ENCODE measurements around the gene SCUBE2. TPM values are rescaled to one million over a fixed set of nuclear protein-coding genes. Genes with fewer than 3 reads are reported as not detected.
A peak's percentile ranks its signal among the peaks of the same experiment; 100 is the strongest.

The SCUBE2 gene
- total and polyA plus RNA-seq, 2 of the 4 experiments (the other 2 are of a cell fraction): 0.43 to 0.72 TPM

- H3K4me1 ChIP-seq (ENCODE audit: control insufficient read depth, insufficient read depth, low read length): peaks cover 8% of the 10 kb centered on the region
- H3K4ac ChIP-seq (ENCODE audit: low read depth, low read length): peak overlapping the region; percentile 33
- no peak overlapping the region for H3K23ac ChIP-seq (ENCODE audit: low read depth, low read length)
- intact Hi-C loops (cut with micrococcal nuclease): loop anchor here (1.0 to 10.0 kb wide), 5 partner anchors 122 to 443 kb away; partner anchors contain the start of gene TMEM9B
- H3K4me3 ChIP-seq (ENCODE audit: insufficient read depth, low read depth, low read length): no peak overlapping the region
- H3K27ac ChIP-seq (ENCODE audit: insufficient read depth, low read length): no peak overlapping the region
- DNase-seq (peak; percentile 69), ATAC-seq (ENCODE audit: low read depth) (peak; percentile 96)
- H2BK120ac ChIP-seq (ENCODE audit: low read depth, low read length): peak overlapping the region; percentile 33; the same call in 1 of the 2 replicates
- no peak for TF ChIP-seq RCOR1 (IDR thresholded peaks at IDR 0.05; ENCODE audit: insufficient replicate concordance, low read length)
- TF ChIP-seq SMC3 (IDR thresholded peaks at IDR 0.05; ENCODE audit: low read depth, low read length): peak; percentile 72
- peak; percentile 92 for TF ChIP-seq RAD21 (IDR thresholded peaks at IDR 0.05; ENCODE audit: low read length)
- TF ChIP-seq BHLHE40 (IDR thresholded peaks at IDR 0.05; ENCODE audit: low read depth, low read length): no peak
- peak; percentile 27; the same call in 1 of the 2 replicates for TF ChIP-seq MAZ (IDR thresholded peaks at IDR 0.05; ENCODE audit: borderline replicate concordance, low read depth, low read length)
- no peak for TF ChIP-seq FOS (IDR thresholded peaks at IDR 0.05; ENCODE audit: low read depth, low read length)
- peak; percentile 92 for TF ChIP-seq CTCF (conservative IDR thresholded peaks at IDR 0.05; ENCODE audit: low read depth, low read length)
- no peak for TF ChIP-seq ELK1 (IDR thresholded peaks at IDR 0.05; ENCODE audit: borderline replicate concordance, low read depth, low read length)
- TF ChIP-seq POLR2A (IDR thresholded peaks at IDR 0.05; ENCODE audit: low read depth, low read length): peak; percentile 25; the same call in 1 of the 2 replicates
- no peak for TF ChIP-seq USF2 (IDR thresholded peaks at IDR 0.05; ENCODE audit: low read depth, low read length)
- no peak overlapping the region for H3K4me2 ChIP-seq (ENCODE audit: low read depth, low read length)
- no peaks in the 10 kb centered on the region for H3K27me3 ChIP-seq (ENCODE audit: control insufficient read depth, insufficient read depth, low read length)
- peaks cover 18% of the 10 kb centered on the region; the same call in 1 of the 2 replicates for H4K20me1 ChIP-seq (ENCODE audit: insufficient read depth, low read length)
- no CpG with 5 or more reads among the region's 10 CpGs for WGBS, 2 experiments (ENCODE audit: extremely low coverage in 2 of 2, insufficient read length in 1 of 2)
- H3K36me3 ChIP-seq (ENCODE audit: control insufficient read depth, insufficient read depth, low read length): peaks cover 32% of the 10 kb centered on the region
- no peak overlapping the region for H2BK5ac ChIP-seq (ENCODE audit: low read depth, low read length, poor library complexity, severe bottlenecking)
- in situ Hi-C loops (cut with MboI; ENCODE audit: low sequenced_read_pairs): loop anchor here (5.0 to 25.0 kb wide), 2 partner anchors 220 to 450 kb away; partner anchors contain the start of genes RPL27A and TRIM66
- H2AFZ ChIP-seq (replicated peaks; ENCODE audit: low read length, poor library complexity): peak overlapping the region; percentile 27
- no peak overlapping the region for H3K56ac ChIP-seq (ENCODE audit: extremely low read depth, insufficient read depth, low read length)
- H3K9me3 ChIP-seq (ENCODE audit: control insufficient read depth, insufficient read depth, low read length): no peaks in the 10 kb centered on the region
- no peak overlapping the region for H4K91ac ChIP-seq (ENCODE audit: insufficient read depth, low read depth, low read length)
- BruUV-seq (replicated peaks): no TSS peak
- no peak overlapping the region for H3K14ac ChIP-seq (replicated peaks; ENCODE audit: low read depth, low read length)
- CTCF ChIA-PET: interaction anchor here (0.7 to 2.4 kb wide), 23 partner anchors 8 to 797 kb away, joined by 3 to 20 read pairs (median 4); partner anchors contain the start of gene TMEM9B
- dilution Hi-C loops (cut with HindIII; ENCODE audit: low sequenced_read_pairs, unreplicated experiment): no loop called here
- peaks cover 9 to 45% of the 10 kb centered on the region in 2 experiments for H3K79me1 ChIP-seq (ENCODE audit: low read depth in 1 of 2, low read length in 2 of 2)
- H4K8ac ChIP-seq (ENCODE audit: low read depth in 2 of 2, low read length in 2 of 2): peak overlapping the region in 1 of 2 experiments; percentile 75; a peak in 1 of 4 replicates
- no peak overlapping the region for H4K5ac ChIP-seq (ENCODE audit: low read depth, low read length)
- H2AK5ac ChIP-seq (ENCODE audit: low read depth, low read length): peak overlapping the region; percentile 71; the same call in 1 of the 2 replicates
- H2BK20ac ChIP-seq (ENCODE audit: low read depth, low read length): 0 out of 2 replicates have a peak overlapping the region, but pooled peaks have one; percentile 10
- POLR2A ChIA-PET (ENCODE audit: unreplicated experiment): no interaction called here
- H3K9me1 ChIP-seq (ENCODE audit: insufficient read depth, low read length): peaks cover 9% of the 10 kb centered on the region
- H2BK15ac ChIP-seq (ENCODE audit: low read depth, low read length): no peak overlapping the region; the same call in 2 of the 3 replicates
- H3K9ac ChIP-seq (ENCODE audit: low read depth, low read length): no peak overlapping the region
- H3K18ac ChIP-seq (ENCODE audit: low read depth, low read length): no peak overlapping the region
- H2AK9ac ChIP-seq (replicated peaks; ENCODE audit: low read depth, low read length, poor library complexity): peak overlapping the region; percentile 66
Observed at GRCh38 chr11:9137293-9138132, 46.1 kb upstream of the SCUBE2 start.

Measured in IMR-90 (cell line).